Tibial nerve (tissue), 3 donors: ENCODE data around the gene LKAAEAR1.

Experiments
- CTCF ChIP-seq, 5 experiments: fragments of 200-600 bp in 3 of 5; fragments of 450-650 bp in 2 of 5; sonication (generic) in 3 of 5; IDR thresholded peaks; one replicate each; pipeline ENCODE4 v1.5.1; 2016 to 2019; ENCODE audit warnings: antibody characterized with exemption in 5 of 5, mild to moderate bottlenecking in 3 of 5, moderate library complexity in 2 of 5
- POLR2A ChIP-seq, 2 donors: fragments of 450-650 bp; IDR thresholded peaks; one replicate each; pipeline ENCODE4 v1.6.1; 2017; ENCODE audit warnings: antibody characterized with exemption in 2 of 2, mild to moderate bottlenecking in 2 of 2, moderate library complexity in 2 of 2

- TF ChIP-seq POLR2A (IDR thresholded peaks at IDR 0.05) (no peak), CTCF (IDR thresholded peaks at IDR 0.05) (no peak)
Observed at GRCh38 chr20:64065062-64065973, 18.9 kb downstream of the LKAAEAR1 start.
